IMR-90 (cell line): Measurements from ENCODE around the gene PKDCC. TPM values are rescaled to one million over a fixed set of nuclear protein-coding genes. Genes with fewer than 3 reads are reported as not detected.

Source experiments
- CHD1 ChIP-seq: IDR thresholded peaks from 2 replicates; pipeline ENCODE4 v1.6.1; 2012; ENCODE audit warnings: low read depth, low read length, improper control_type of control experiment
- MAZ ChIP-seq: IDR thresholded peaks from 2 replicates; pipeline ENCODE4 v1.6.1; 2012; ENCODE audit warnings: low read depth, mild to moderate bottlenecking, low read length, improper control_type of control experiment, moderate library complexity, borderline replicate concordance
- NFE2L2 ChIP-seq: fragments of 150-350 bp; IDR thresholded peaks from 2 replicates; pipeline ENCODE4 v1.6.1; 2016; ENCODE audit warnings: low read depth, mild to moderate bottlenecking, low read length
- RAD21 ChIP-seq: IDR thresholded peaks from 2 replicates; pipeline ENCODE4 v1.6.1; 2012; ENCODE audit warnings: low read length, improper control_type of control experiment
- RFX5 ChIP-seq: IDR thresholded peaks from 2 replicates; pipeline ENCODE4 v1.8.0; 2012; ENCODE audit warnings: low read depth, mild to moderate bottlenecking, low read length, moderate library complexity
- USF2 ChIP-seq: fragments of 150-350 bp; IDR thresholded peaks from 2 replicates; pipeline ENCODE4 v1.6.1; 2017; ENCODE audit warnings: mild to moderate bottlenecking, antibody characterized with exemption, low read length, low read depth
- polyA plus RNA-seq, 3 experiments: library from polyadenylated mRNA; depleted of rRNA; stranded (reverse); fragments of >200 nt; gene quantifications; 2 replicates each; pipeline ENCODE4 v1.2.3, GENCODE V29; 2012; ENCODE audit warnings: low replicate concordance in 1 of 3
- total RNA-seq: library from RNA; depleted of rRNA; stranded (reverse); fragments of >200 nt; gene quantifications from 2 replicates; pipeline ENCODE4 v1.2.3, GENCODE V29; 2012

Gene PKDCC
- total and polyA plus RNA-seq, 2 of the 4 experiments (the other 2 are of a cell fraction), result 55.6 to 95.7 TPM

GRCh38 chr2:42060028-42060427 lies 12.2 kb downstream of the PKDCC start (continued):
- TF ChIP-seq RAD21 (no peak), CHD1 (no peak), MAZ (no peak), NFE2L2 (no peak), USF2 (no peak), RFX5 (no peak)
